Measurements from ENCODE around the gene ING5.

Gene ING5

DNA sequence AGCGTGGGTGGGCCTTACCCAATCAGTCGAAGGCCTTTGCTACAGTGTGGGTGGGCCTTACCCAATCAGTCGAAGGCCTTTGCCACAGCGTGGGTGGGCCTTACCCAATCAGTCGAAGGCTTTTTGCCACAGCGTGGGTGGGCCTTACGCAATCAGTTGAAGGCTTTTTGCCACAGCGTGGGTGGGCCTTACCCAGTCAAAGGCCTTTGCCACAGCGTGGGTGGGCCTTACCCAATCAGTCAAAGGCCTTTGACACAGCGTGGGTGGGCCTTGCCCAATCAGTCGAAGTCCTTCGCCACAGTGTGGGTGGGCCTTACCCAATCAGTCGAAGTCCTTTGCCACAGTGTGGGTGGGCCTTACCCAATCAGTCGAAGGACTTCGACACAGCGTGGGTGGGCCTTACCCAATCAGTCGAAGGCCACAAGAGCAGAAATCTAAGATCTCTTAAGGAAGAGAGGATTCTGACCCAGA is 58.5 kb downstream of the ING5 start:
- DNase-seq (ENCODE audit: low read depth), result no peak

DNA sequence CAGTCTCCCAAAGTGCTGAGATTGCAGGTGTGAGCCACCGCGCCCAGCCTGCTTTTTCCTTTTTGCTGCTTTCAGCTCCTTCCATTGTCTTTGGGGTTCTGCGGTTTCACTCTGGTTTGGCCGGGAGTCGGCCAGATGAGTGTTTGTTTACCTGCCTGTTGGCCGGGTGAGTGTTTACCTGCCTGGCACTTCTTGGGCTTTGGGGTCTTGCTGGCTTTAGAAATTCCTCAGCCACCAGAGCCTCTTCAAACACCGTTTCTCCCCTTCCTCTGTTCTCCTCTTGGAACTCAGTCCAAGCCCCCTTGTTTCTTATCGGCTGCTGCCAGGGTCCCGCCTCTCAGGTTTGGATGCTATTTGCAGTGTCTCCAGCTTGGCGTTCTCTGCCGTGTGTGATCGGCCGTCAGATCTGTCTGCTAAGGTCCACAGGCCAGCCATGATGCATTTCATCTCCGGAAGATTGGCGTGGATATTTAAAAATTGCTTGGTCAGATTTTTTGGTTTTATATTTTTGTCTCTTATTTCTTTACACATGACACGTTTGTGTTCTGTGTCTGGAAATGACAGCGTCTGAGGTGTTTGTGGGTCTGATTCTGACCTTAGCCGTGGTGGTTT is 60.6 kb downstream of the ING5 start:
- no peak for DNase-seq (ENCODE audit: low read depth)

DNA sequence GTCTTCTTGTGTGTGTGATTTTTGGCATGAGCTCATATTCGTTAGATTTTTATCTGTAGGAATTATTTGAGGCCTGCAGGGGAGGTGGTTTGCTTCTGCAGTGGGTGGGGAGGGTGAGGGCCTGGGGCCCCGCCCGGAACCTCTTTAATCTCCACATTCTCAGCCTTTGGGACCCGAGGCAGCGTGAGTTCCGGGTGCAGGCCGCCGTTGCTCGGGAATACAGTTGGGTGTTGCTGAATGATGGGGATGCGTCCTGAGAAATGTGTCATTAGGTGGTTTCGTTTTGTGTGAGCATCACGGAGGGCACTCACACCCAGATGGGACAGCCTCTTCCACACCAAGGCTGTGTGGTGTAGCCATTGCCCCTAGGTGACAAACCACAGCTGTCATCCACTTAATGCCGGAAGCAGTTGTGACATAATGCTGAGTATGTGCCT is 61.1 kb downstream of the ING5 start:
- DNase-seq (ENCODE audit: low read depth), result no peak

DNA sequence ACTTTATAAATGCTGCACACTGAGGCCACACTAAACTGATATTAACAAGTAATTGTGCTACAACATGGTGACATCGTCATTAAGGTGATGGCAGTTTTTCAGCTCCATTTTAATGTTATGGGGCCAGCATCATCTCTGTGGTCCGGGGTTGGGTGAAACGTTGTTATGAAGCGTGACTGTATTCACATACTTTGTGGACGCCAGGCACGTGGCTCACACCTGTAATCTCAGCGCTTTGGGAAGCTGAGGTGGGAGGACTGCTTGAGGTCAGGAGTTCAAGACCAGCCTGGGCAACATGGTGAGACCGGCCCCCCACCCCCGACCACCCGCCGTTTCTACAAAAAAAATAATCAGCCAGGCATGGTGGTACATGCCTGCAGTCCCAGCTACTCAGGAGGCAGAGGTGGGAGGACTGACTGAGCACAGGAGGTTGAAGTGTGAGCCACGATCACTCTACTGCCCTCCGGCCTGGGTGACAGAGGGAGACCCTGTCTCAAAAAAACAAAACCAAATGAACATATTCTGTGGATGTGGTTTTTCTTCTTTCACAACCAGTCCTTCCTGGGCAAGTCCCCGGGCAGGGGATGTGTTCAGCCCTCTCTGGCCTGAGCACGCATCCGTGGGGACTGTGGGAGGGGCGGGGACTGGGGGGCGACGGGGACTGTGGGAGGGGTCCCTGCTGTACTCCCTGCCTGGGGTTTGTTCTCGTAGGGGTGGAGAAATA is 61.9 kb downstream of the ING5 start:
- no peak for DNase-seq (ENCODE audit: low read depth)

DNA sequence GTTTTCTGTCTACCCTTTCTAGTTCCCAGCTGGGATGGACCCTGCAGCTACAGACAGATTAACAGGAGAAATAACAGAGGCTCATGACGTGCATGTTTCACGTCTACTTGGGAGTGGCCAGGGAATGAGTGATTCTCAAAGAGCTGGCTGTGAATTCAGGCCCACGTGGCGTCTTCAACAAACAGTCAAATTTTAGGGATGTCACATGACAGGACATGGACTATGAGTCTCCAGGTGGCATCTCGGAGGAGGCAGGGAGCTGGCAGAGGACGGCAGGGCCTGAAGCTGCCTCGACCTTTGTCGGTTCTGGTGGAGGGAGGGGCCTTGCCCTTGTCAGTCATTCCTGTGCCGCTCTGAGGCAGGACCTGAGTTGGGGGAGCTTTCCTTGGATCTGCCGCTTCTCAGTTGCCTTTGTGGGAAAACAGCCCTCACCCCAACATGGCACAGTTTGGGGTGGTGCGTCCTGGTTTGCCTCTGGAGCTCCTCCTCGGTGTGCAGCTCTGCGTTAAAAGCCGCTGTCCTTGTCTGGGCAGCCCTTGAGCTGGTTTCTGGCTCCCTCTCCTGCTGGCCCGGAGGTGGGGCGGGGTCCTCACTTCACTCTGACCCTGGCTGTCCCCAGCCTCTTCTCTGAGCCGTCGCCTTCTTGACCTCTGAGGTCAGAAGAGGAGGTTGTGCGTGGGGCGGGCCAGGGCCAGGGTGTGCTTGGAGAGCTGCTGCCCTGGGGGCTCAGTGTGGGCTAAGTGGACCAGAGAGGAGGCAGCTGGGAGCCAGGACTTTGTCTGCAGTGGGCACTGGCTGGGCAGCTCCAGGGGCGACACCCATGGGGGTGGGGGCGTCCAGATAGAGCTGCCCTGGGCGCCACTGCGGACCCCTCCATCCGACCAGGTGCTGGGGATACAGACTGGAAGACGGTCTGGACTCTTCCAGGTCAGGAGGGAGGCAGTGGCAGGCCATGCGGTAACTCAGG is 62.7 kb downstream of the ING5 start:
- no peak for DNase-seq (ENCODE audit: low read depth)

DNA sequence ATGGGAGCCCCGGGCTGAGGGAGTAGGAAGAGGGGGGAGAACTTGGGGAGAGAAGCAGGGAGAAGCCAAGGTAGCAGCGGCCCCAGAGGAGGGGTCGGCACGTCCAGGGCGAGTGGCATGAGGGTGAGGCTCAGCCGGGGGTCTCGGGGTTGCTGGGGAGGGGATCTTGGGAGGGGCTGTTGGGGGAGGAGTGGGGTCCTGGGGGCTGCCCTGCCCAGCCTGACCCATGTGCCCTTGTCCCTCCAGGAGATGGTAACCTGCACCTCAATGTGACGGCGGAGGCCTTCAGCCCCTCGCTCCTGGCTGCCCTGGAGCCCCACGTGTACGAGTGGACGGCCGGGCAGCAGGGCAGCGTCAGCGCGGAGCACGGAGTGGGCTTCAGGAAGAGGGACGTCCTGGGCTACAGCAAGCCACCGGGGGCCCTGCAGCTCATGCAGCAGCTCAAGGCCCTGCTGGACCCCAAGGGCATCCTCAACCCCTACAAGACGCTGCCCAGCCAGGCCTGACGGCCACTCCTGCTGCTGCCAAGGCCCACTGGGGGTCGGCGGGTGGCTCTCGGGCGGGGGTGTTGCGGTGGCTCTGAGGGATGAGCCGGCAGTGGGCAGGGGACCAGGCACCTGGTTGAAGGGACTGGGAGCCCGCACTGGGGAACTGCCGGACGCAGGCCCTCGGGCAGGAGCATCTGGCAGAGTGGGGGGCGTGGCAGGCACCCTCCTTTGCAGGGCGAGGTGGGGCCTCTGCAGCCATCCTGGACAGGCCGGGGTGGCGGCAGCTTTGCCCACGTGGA is 65.8 kb downstream of the ING5 start:
- DNase-seq (ENCODE audit: low read depth), result no peak

DNA sequence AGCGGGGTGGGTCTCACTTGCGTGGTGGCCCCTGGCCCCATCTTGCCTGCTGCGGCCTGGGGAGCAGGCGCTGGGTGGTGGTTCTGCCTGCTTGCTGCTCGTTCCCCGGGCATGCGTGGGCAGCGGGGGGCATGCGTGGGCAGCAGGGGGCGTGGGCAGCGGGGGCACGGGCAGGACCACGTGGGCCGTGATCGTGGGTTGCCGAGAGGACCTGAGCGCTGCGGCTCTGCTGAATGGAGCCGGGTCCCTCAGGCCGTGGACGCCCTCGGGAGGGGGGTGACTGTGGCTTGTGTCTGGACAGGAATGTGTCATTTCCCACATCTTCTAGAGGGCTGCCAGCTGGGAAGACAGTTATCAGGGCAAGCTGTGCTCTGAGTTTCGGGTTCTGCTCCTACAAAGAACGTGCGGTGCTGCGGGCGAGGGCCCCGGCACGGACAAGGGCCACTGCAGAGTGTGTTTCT is 66.4 kb downstream of the ING5 start:
- no peak for DNase-seq (ENCODE audit: low read depth)

DNA sequence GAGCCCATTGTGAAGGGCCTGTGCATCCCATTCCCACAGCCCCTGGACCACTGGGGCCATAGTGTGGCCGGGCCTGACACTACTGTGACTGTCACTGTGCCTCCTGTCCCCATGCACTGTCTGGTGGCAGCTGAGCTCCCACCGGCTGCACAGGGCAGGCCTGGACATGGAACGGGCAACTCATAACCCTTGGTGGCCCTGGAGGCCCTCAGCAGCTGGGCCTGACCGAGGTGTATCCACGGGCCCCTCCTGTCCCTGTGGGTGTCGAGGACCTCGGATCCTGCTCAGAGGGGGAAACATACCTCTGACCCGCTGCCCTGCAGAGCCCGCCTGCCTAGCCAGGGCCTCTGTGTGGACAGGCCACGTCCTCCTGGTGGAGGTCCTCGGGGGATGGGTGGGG is 67.0 kb downstream of the ING5 start:
- no peak for DNase-seq (ENCODE audit: low read depth)

DNA sequence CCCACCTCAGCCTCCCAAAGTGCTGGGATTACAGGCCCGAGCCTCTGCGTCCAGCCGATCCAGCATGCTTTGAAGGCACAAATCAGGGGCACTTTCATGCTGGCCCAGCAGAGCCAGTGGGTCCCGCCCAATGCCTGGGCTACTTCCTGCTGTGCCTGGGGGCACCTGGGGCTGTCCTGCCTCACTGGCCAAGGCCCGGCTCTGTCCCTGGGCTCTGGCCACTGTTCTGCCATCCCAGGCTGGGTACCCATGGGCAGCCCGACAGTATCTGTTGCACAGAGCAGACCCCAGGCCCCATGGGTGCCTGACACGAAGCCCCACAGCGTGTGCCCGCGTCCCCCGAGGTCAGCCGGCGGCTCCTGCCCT is 68.0 kb downstream of the ING5 start:
- DNase-seq (ENCODE audit: low read depth), result no peak

DNA sequence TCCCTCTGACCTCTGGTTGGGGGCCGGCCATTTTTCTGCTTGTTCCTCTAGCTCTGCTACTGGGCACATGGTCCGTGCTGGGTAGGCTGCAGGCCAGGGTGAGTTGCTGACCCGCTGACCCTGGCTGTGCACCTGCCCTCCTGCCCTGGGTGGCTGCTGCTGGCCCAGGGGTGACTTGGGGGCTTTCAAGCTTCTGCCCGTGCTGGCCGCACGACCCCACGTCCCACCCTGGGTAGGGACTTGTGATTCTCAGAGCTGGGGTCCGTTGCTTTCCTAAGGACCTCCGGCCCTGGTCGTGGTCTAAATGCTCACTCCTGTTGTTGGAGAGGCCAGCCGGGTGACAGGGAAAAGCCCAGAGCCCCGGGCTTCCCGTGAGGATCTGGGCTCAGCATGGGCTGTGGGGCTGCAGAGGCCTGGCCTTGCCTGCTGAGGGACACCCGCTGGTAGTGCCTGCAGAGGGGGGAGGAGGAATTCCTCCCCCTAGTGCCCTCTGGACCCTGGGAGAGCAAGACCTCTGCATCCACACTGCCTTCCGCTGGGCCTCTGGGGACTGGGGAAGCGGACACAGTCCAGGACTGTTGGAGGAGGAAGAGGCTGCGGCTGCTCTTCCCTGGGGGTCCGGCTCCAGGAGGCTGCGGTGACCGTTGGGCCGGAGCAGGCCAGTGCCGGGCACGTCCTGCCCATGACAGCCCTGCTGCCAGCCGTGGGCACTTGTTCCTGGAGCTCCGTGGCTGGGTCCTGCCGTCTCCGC is 68.5 kb downstream of the ING5 start:
- DNase-seq (ENCODE audit: low read depth), result no peak

DNA sequence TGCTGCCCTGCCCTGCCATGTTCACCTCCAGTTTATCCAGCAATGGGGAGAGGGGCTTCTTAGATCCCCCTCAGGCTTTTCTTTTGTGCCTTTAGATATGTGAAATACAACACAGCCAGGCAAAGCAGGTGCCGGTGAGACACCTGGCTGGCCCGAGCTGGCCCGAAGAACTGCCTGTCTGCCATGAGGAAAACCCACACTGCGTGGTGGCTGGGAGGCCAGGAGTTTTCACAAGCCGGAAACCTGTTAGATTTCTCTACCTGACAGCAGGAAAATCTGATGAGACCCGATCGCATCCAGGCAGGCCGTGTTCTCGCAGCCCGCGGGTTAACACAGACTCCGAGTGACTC is 69.1 kb downstream of the ING5 start:
- DNase-seq (ENCODE audit: low read depth), result no peak

DNA sequence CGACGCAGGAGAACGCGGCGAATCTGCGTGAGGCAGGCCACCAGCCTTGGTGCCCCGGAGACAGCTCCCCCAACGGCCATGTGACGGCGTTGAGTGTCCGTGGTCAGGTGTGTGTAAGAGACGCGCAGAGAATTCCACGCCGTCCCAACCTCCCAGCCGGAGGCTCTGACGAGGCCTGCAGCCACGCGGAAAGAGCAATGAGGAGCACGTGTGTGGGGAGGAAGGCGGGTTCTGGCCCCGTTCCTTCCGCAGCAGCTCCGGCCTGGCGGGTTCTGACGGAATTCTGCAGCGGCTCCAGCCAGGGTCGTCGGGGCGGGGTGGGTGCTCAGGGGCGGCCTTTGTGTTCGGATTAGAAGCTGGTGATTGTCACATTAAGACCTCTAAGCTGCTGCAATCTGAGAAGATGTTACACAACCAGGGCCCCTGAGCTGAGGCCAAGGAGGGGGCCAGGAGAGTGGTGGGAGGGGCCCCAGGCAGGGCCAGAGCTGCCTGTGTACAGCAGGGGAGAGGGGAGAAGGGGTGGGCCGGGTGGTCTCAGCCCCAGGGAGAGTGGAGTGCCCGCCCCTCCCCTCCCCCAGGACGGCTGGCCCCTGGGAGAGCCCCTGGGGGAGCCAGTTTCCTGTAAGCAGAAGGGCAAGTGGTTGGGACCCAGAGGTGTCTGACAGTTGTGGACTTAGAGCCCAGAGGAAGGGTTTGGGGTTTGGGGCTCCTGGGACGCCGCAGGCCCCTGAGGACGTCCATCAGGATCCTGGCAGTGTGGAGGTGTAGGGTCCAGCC is 69.6 kb downstream of the ING5 start:
- no peak for DNase-seq (ENCODE audit: low read depth)

DNA sequence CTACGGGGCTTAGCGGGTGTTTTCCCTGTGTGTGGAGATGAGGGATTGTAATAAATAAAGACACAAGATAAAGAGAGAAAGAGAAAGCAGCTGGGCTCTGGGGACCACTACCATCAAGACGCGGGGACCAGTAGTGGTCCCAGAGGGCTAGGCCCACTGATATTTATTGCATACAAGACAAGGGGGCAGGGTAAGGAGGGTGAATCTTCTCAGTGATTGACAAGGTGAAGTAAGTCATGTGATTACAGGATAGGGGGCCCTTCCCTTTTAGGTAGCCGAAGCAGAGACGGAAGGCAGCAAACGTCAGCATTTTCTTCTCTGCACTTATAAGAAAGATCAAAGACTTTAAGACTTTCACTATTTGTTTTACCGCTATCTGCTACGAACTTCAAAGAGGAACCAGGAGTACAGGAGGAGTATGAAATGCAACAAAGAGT is 70.2 kb downstream of the ING5 start:
- DNase-seq (ENCODE audit: low read depth), result no peak

DNA sequence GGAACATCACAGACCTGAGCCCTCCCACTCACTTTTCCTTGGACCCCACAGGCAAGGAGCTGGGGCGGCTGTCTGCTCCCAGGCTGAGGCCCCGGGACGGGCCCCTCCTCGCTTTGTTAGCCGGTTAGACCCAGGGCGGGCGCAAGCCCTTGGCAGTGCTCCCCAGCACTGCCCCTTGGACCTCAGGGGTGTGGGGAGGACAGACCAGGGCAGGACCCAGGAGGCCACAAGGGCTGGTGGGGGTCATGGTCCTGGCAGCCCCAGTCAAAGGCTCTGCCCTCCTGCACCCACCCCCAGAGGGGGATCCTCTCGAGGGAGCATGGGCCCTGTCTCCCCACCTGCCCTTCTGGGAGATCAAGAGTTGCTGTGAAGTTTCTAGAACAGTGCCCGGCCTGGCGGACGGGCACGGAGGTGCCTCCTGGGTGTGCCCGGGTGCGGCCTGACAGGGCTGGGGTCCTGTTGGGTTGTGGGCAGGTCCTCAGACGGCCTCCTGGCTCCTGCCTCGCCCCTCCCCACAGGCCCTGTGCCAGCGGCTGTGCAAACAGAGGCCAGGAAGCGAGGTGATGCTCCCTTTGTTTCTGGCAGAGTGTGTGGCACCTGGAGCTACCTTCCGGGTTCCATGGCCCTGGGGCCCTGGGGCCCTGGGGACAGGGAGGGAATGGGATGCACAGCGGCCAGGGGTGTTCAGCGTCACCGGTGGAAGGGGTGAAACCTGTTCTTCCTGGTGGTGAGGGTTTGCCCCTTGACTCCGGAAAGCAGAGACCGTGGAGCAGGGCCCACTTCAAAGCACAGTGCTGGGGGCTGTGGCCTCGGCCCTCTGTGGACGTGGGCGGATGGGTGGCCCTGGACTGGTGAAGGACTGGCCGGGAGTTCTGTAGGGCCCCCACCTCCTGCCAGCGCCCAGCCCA is 71.9 kb downstream of the ING5 start:
- no peak for DNase-seq (ENCODE audit: low read depth)

DNA sequence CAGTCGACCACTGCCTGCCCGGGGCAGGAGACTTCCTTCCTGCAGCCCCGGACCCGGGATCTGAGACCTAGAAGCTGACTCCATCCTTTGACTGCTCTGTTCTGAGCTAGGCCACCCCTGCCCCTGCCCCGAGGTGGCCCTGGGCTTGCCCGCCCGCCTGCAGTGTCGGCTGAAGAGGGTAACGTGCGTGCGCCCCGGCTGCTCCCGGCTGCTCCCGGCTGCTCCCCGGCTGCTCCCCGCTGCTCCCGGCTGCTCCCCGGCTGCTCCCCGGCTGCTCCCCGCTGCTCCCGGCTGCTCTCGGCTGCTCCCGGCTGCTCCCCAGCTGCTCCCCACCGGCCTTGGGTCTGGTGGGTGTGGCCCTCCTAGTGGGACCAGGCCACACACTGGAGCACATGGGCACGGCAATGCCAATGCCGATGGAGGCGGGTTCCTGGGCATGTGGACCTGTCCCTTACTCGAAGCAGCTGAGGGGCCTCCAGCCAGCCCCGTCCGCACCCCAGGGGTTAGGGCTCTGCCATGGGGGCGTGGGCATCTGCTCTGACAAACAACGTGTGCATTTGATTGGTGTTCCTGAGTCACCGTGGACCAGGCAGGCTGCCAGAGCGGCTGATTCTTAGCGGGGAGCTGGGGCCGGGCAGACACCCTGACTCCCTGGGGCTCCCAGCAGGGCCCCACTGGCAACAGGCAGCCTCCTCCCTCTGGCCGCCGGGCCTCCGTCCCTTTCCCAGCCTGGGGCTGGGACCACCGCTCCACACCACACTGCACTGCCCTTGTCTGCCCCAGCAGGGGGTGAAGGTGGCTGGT is 72.8 kb downstream of the ING5 start:
- DNase-seq (ENCODE audit: low read depth), result no peak

DNA sequence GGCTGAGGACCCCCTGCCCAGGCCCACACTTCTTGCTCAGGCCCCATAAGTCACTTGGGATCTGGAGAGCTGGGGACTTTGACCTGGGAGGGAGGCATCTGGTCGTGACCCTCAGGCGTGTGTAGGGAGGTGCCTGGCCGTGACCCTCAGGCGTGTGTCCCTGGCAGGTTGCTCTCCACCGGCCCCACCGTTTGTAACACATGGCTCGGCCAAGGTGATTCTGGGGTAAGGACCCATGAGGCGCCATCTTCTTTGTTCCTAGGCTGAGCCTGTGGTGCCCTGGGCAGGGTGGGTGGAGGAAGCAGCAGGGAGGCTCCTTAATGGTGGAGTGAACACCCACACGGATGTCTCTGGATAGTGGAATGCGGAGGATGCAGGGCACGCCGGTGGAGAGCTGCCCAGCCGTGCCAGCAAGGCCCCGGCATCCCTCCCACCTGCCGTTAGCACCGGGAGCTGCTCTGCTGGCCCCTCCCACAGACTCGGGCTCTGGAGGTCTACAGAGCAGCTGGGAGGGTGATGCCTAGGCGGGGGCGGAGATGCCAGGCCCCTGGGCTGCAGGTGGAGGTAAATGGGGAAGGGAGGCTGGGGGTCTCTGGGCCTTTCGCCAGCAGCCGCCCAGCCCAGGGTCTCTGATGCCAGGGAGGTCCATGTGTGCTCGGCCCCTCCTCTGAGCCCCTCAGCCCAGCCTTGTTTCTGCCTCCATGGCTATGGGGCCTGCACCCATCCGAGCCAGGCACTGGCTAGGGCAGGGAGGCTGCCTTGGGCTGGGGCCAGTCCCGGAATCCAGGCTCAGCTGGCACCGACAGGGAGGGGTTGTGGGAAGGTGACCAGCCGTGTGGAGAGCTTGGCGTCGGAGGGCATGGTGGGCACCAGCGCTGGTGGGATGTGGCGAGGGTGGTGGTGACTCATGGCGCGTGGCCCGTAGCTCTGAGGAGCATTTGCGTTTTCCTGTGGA is 73.7 kb downstream of the ING5 start:
- DNase-seq (ENCODE audit: low read depth), result no peak

Data from stimulated activated CD4-positive, alpha-beta T cell treated with anti-CD3 and anti-CD28 coated beads, Interleukin-2, amount 100 ng/mL, for 4 hours (primary cell).